ENCODE results near the gene GPC3.

GPC3 gene

DNA sequence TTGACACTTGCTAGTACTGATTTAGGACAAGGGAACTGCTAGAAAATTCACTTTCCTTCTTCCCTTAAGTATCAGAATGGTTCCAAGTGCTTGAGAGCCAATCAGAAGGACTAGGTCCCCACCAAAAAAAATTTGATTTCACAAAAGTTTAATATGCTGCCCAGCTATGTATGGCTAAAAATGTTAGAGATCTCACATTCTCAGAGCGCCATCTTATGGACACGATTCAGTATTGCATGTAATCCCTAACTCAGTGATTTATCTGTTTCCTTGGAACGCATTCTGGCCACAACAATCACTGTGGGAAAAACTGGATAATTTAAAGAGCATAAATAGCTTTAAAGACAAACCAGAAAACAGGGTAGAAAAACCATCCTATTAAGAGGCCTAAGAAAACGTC is 315.0 kb downstream of the GPC3 start:
- no peak for DNase-seq

DNA sequence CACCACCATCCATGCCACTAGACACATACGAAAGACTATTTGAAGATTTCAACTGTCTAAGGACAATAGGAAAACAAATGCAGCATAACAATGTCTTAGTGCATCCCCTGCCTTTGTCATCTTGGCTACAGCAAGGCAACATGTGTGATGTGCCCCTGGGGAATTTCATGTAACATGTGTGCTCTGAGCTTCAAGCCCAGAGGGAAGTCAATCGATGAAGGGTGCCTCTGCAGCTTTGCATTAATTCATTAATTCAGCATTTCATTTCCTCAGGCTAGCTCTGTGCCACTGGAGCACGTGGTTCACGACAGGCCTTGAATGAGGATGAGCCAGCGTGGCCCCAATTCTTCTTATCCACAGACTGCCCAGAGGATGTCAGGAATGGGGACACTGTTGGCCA is 316.2 kb downstream of the GPC3 start:
- DNase-seq: no peak

DNA sequence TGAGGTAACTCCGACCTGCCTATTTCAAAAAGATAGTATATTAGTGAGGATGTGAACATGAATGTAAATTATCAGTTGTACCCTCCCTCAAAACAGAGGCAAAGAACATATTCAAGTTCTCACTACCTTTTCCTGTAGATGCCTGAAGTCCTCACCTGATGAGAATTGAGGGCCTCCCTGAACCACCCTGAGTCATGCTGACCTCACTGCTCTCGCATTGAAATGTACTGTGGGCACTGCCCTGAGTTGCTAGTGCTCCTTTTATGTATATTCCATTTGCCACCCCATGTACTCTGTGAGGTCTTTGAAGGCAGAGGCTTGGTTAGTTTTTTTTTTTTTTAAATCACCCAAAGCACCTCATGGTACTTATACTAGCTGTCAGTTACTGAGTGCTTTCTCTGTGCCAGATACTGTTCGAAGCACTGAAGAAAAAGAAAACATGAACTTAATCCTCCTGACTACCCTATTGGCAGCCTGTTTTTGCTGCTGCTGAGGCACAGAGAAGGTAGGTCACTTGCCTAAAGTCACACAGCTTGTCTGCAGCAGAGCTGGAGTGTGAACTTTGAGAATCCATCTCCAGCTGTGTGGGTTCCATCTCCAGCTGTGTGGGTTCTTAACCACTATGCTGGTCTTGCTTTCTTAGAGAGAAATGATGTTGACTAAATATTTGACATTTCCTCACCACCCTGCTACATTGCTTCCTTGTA is 317.0 kb downstream of the GPC3 start:
- DNase-seq: no peak

DNA sequence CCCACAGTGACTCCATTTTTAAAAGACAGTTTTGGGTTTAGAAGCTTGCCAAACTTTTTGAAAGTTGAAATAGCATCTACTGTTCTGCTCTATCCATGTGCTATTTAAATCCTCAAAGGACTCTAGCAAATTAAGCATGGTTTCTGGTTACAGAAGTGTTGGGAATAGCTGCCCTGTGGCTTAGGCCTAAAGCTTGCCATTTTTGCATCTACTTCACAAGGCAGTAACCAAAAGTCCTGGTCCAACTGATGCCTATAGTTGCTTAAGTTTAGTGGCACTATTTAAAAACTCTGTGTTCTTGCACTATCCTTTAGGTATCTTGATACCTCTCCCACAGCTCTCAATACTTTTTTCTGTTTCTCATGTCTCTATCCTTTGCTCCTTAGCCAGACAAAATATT is 319.1 kb downstream of the GPC3 start:
- no peak for DNase-seq

DNA sequence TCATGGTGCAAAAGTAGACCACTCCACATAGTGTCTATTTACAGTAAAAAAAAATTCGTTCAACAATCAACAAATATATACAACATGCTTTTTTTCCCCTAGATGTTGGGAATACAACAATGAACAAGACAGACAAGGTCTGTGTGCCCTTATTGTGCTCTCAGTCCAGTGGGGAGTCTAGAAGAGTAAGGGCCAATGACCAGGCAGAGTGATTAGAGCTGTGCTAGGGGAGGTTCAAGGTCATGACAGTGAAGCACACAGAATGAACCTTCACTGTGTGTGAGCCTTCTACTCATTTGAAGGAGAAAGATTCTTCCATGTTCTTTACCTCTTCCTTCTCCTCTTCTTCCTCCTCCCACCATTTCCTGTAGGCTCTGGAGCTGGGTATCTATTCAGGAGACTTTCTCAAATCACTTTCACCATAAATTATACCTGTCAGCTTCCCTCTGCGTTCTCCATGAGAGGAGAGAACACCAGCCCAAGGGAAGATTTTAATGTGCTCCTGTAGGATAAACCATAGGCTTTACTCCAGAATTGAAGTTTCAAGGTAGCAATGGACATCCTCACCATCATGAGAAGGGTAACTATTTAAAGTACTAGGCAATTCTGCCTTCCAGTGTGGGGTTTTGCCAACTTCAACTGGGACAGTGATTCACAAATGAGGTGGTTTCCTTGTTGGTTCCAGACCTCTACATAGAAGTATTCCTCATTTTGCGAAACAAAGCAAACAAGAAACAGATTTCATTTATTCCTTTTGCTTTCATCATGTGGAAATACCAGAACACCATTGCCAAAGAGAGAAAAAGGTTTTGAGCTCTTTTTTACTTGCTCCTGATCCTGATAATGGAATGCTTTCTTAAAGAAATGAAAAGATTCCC is 323.2 kb downstream of the GPC3 start:
- DNase-seq: no peak

DNA sequence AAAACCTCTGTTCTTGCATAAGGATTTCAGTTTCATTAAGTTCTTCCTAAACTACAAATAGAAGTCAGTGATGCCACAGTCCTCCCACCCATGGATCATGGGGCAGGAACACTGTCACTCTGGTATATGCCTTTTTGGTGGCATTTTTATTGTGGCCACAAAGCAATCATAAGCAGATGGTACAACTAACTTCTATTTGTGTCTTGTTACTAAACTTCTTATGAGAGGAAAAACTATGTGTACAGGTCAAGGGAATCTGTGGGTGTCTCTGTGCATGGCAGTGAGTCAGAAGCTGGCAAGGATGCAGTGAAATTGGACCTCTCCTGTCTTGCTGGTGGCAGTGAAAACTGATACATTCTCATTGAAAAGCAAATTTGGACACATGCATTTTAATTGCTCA is 325.1 kb downstream of the GPC3 start:
- DNase-seq: no peak

DNA sequence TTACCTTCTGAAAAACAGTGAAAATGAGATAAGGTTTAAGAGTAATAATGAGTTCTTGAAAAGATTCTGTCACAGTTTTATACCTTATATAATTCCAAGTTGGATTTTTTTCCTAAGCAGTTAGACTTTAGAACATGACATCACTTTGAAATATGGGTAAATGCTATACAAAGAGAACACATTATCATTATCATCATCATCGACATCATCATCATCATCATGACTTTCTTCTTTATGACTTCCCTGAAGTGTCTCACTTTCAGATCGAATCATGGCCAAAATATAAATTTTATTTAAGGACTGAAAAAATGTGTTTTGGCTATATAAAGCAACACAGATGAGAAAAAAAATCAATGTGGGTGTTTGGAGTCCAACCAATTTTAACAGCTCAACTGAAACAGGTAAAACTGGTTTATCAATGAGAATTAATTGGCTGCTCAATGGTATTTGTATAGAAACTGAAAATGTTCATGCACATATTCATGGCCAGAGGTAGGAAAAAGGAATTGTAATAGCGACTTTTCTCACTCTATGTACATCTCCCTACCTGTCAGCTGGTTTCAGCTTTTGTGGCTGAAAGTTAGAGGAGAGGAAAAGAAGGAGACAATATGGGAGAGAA is 327.0 kb downstream of the GPC3 start:
- no peak for DNase-seq

DNA sequence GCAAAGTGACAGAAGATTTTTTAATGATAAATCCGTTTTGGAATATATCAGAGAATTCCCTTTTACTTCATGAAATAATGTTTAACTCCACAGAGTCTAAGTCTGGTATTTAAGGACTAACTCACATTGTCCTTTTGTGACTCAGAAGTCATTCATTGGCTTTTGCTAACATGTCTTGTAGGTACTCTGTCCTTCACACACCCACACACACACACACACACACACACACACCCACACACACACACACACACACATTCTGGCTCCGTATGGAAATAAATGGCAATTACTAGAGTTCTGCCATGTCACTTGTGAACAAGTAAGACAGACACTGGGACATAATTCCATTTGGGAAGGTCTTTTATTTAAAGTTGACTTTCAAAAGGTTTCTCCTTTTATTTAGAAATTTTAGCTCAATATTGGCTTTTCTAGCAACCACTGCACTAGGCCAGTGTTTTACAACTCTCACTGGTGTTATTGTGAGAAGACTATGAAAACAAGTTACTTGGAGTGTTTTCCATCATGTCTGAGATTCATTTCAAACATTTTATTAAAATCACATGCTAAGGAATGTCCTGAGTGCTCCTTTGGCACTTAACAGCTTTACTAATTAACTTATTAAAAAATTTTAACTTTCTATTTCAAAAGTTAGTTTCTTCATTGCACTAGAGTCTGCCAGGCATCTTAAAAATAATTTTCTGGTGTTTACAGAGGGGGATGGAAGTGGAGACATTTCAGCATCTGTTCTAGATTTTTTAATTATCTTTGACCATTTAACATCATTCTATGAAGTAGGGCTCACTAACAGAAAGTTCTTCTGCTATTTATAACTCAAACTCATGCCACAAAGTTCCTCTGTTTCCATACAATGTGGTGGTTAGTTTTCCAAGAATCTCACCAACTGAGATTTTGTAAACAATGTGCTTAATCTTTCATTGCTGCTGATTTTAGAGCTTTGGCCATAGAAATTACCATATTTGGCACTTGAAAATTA is 329.8 kb downstream of the GPC3 start:
- no peak for DNase-seq

DNA sequence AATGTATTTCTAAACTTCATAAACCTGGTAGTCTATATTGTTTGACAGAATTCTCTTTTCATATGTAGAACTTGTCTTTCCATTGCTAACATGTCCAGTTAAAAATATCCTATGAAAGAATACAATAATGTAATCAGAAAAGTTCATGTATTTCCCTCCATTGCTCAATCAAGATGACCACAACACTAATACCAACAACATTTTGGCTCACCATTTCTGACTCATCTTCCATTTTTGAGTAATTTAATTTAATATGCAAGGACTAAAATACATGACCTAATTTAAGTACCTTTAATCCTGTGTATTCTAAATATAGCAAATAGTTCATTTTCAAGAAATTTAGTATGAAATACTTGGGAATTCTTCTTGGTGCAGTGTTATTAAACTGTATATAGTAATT is 330.6 kb downstream of the GPC3 start:
- no peak for DNase-seq

DNA sequence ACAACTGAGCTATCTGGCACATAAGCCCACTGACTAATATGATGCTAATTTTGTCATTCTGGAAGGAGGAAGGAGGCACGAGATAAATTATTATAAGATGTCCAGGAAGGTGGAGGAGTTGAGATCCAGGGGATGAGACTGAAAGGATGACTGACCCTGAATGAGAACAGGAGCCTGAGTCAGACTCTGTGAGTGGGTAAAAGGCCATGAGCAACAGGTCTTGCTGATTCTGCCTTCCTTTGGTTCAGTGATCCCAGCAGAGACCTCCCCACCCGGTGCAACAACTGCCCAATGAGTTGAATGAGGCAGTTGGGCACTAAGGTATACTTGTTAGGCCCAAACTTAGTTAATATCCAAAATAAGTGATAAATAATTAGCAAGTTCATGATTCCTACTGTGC is 332.0 kb downstream of the GPC3 start:
- DNase-seq: no peak

DNA sequence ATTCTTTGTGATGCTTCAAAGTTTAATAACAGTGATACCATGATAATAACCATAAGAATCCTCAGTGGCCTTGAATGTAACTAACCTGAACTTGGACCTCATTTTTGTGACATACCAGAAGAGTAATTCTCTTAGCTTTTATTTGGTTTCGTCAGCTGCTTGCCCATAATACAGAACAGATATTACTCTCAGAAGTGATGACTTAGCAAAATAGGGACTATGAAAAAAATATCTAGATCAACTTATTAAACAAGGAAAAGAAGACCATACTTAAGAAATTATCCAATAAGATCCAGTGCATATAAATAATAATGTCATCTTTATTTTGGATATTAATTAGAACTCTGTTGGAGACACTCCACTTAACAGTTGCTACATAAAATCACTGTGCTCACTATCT is 333.2 kb downstream of the GPC3 start:
- DNase-seq: no peak

DNA sequence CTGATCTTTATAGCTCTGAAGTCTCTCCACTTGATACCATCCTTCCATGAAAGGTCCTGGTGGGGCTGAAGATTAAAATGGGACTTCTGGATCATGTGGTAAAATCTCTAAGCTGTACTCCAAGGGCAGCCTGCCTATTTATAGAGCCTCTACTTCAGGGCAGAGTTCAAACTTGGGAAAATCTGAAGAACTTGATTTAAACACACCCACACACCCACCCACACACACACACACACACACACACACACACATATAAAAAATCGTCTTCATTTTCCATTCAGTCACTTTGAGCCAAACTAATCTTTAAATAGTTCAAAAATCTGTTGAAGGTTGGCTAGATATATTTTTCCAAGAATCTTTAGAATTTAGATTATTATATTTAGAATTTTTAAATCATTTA is 335.2 kb downstream of the GPC3 start:
- no peak for DNase-seq

DNA sequence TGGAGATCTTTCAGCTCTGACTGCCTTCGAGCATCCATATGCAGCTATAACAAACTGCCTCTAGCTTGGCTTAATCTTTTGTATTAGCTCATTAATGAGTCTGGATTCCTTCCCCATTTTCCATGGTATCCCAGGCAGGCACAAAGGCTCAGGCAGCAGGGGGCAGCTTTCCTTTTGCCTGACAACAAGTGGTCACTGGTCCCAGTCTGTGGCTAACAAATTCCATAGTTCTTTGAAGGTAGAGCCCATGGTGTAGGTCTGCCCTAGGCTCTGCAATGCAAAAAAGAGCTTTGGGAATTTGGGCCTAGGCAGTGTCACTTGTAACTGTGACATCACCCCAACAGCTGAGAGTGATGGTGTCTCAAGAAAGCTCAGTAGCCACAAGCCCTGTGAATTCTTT is 335.7 kb downstream of the GPC3 start:
- no peak for DNase-seq

DNA sequence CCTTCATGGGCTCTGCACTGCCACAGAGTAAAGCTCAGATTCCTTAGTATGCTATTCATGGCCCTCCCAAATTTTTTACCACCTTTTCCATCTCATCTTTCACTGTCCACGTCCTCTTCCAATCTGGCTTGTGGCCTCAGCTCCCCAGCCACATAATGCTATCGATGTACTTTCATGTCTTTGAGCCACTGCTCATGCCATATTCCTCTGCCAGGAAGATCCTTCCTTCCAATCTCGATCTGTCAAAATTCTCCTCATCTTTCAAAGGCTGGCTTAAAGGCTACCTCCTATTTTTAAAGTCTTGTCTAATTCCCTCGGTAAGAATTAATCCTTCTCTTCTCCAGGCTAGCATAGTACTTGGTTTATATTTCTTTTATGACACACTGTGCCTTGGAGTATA is 336.8 kb downstream of the GPC3 start:
- DNase-seq: no peak

DNA sequence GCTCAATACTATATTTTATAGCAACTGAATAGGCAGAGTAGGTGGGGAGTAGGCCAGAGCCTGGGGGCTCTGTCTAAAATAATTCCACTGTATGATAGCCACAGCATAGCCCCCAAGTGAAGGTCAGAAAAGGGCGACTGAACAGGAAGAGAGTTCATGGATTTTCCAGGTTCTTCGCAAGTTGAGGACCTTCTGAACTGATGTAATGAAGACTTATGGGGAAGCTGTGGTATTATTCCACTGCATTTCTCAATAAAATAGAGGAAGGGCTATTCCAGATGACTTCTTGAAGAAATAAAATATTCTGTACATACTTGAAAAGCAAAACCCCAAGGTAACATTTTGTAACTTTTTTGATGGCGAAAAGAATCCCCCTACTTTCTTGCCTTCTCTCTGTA is 338.7 kb downstream of the GPC3 start:
- no peak for DNase-seq

DNA sequence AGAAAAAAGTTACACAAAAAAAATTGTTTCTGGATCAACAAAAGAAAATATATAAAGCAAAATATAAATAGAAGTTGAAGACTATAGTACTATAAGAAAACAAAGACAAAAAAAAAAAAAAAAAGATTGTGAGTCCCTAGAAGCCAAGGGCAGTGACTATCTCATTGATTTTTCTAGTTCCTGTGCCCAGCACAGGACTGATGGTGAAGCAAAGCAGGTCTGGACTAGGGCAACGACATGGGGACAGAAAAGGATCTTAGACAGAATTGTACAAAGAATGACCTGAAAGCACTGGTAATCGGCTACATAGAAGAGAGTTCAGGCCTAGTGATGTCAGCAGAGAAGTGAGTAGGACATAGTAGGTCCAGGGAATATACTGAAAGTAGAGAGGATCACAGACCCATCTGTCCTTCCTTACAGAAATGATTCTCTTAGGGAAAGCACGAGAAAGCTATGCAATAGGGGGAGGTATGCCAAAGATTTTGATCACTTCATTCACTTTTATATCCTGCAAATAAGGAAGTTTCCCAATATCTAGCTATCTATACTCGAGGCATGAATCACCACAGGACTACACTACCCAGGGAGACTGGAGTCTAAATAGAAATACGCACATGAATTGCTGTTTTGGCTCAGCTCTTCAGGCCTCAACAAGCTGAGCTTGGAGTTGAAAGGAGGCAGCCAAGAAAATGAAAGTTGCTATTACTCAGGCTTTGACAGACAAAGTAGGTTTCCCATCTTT is 339.2 kb downstream of the GPC3 start:
- DNase-seq: no peak

DNA sequence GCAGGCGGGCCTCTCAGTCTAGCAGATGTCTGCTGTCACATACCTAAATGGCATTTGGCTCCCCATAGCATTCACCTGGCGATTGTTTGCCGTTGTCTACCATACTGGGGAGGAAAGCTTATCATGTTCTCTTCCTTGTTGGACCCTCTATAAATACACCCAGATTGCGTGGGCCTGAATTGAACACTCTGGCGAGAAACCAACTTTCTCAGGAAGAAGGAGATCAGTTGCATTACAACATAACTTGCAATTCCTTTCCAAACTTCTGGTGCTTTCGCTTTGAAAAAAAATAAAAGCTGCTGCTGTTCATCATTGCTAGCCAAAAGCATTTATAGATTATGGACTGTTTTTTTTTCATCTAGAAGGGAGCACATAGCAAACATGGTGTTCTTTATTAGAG is 340.1 kb downstream of the GPC3 start:
- no peak for DNase-seq

DNA sequence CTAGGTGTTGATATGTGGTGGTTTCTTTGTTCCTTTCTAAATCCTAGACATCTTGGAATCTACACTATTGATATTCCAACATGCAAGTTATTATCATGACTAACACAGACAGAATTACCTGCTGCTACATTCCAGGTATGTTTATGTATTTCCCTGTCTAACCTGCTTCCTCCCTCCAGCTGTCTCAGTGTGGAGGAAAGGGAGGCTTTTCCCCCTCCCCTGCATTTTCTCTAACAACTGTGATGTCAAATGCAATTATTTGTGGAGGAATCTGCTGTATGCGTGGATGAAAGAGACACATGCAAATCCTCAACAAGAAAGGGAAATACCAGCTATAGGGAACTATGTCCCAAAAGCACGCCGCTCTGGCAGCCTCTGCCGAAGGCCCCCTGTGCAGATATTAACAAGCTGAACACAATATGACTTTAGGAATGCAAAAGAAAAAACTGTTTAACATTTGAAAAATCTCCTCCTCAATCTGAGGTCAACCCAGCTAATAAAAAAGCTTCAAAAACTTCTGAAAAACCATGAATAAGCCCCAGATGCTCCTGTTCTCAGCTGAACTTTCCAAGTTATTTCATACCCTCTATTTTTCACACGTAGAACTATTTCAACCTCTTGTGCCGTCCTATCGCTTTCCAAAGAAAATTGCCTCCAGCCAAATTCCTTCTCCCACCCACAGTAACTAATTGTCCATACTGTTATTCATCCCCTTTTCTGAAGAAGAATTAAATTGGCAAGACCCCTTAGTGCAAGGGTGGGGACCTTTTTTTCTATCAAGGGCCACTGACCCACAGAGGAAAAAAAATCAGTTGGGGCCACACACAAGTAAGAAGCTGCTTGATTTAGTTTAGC is 345.0 kb downstream of the GPC3 start:
- no peak for DNase-seq

DNA sequence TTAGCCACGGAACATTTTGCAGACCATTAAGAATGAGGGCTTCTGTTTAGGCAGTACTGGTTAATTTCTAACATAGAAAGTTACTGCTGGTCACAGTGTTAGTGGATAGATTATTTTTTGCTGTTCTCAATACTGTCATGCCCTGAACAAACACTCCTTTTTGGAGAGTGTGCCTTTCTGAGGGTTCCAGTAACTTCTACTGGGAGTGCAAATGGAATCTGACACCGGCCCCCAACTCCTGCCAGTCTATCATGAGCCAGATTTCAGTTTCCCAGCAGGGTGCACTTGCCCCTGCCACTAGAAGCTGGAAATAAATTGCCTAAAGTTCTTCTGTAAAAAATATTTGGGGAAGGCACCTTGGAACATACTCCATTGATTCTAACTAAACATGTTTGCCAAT is 345.7 kb downstream of the GPC3 start:
- no peak for DNase-seq

DNA sequence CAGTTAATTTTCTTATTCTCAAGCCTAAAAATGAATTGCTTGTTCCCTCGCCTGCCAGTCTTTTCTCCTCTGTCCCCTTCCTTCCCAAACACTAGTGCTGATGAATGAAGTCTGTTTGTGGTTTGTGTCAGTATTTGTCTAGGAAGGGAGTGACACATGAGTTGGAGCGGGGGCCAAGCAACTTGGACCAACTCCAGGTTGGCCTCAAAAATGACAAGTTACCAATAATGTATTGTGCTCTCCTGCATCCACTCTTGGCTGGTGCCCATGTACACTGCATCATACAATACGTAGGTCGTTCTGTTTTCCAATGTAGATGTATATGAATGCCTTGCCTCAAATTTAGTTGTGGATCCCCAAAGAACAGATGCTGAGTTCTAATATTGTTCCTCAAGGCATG is 347.1 kb downstream of the GPC3 start:
- no peak for DNase-seq

DNA sequence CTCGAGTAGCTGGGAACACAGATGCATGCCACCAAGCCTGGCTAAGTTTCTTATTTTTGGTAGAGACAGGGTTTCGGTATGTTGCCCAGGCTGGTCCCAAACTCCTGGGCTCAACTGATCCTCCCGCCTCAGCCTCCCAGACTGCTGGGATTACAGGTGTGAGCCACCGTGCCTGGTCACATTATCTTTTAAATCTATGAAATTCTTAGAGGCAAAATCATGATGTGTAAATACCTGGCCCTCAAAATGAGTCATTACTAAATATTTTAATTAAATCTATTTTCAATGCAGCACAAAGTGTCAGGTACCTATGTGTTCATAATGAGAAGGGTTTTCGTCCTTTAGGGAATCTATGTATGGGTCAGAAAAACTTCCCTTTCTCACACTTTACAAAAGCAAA is 347.6 kb downstream of the GPC3 start:
- no peak for DNase-seq

Measured in SHP77 (cell line).